ENCODE data around the gene AQP9.

AQP9 gene

GRCh38 chr15:58203537-58203936, 65.4 kb downstream of the AQP9 start:
- no peak for TF ChIP-seq CTCF (IDR thresholded peaks at IDR 0.05)

- TF ChIP-seq CTCF (IDR thresholded peaks at IDR 0.05): no peak
These were observed 68.0 kb downstream of the AQP9 start for GRCh38 chr15:58206151-58206550.

GRCh38 chr15:58212909-58213526, 74.8 kb downstream of the AQP9 start:
- peak; percentile 64 for TF ChIP-seq CTCF (IDR thresholded peaks at IDR 0.05)

GRCh38 chr15:58213587-58214338, 75.6 kb downstream of the AQP9 start:
- TF ChIP-seq CTCF (IDR thresholded peaks at IDR 0.05): no peak

GRCh38 chr15:58214591-58215340, 76.6 kb downstream of the AQP9 start:
- TF ChIP-seq CTCF (IDR thresholded peaks at IDR 0.05): no peak

GRCh38 chr15:58217460-58217859, 79.3 kb downstream of the AQP9 start:
- TF ChIP-seq CTCF (IDR thresholded peaks at IDR 0.05): peak; percentile 15; the same call in 1 of the 2 replicates

- peak; percentile 59 for TF ChIP-seq CTCF (IDR thresholded peaks at IDR 0.05)
These were observed 83.5 kb downstream of the AQP9 start for GRCh38 chr15:58221591-58222241.

Data from LNCAP (cell line).